Measurements from ENCODE around the gene PLA2G2F. TPM values are rescaled to one million over a fixed set of nuclear protein-coding genes. Genes with fewer than 3 reads are reported as not detected.

Gene PLA2G2F
- total and polyA plus RNA-seq, 4 donors = 0.03 to 0.13 TPM; not detected in 2

DNA sequence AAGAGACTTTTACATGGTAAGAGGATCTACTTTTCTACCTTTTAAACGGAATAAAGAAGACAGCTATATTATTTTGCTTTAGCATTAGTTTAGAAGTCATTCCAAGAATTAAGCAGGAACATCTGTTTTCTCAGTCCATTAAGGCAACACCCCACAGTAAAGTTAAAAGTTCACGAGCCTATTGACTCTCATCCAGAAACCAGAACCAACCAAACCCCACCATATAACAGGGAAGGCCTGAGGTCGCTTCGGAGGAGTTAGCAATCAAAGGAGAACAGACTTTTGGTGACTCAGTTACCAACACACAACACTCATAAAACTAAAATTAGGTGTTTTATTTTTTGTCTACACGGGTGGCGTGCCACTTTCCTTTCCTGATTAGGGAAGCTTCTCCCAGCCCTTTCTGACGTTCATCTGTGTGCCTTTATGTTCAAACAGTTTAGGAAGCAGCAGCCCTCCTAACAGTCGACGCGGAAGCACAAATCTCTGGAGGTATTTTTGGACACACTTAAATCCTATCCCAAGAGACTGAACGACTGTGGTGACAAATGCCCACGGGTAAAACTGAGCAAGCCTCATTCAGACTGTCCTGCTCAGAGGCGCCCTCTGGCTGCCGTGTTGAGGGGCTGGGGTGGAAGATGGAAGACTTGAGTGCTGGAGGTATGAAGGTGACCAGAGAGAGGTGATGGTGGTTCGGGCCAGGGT, 55.8 kb downstream of the PLA2G2F start:
- H3K36me3 ChIP-seq (ENCODE audit: control insufficient read depth in 1 of 2, insufficient read depth in 2 of 2, low read length in 1 of 2) = no peaks in the 10 kb centered on the region
- intact Hi-C loops (cut with DNase I) = no loop called here
- 27 to 32% methylated on average over 15 of the region's 15 CpGs for WGBS, 2 donors
- DNase-seq (peak; percentile 77 to 85), ATAC-seq (ENCODE audit: low FRiP score) (no peak)
- H3K4me3 ChIP-seq (ENCODE audit: low read length in 2 of 2) = no peak overlapping the region
- H3K4me1 ChIP-seq (ENCODE audit: control insufficient read depth in 1 of 2, insufficient read depth in 2 of 2, low read length in 2 of 2) = no peaks in the 10 kb centered on the region
- H3K27me3 ChIP-seq (ENCODE audit: control insufficient read depth in 1 of 2, insufficient read depth in 2 of 2, low read length in 1 of 2) = no peaks in the 10 kb centered on the region
- no peak overlapping the region for H3K27ac ChIP-seq (ENCODE audit: low read depth in 1 of 2, low read length in 2 of 2)
- H3K9me3 ChIP-seq (ENCODE audit: control insufficient read depth, low read length) = no peaks in the 10 kb centered on the region

DNA sequence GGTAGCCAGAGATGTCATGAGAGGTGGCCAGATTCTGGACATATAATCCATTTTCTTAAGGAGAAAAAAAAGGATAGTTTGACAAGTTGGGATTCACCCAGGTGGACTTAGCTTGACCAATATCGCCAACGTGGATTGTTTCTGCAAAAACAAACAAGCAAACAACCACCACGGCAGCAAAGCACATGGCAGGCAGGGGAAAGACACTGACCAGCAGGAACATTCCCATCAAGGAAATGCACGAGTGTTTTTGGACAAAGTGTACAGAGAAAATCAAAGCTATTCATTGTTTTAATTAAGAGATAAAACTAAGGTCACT, 56.3 kb downstream of the PLA2G2F start:
- no peak for ATAC-seq (ENCODE audit: low FRiP score)
- no peaks in the 10 kb centered on the region for H3K4me1 ChIP-seq (ENCODE audit: control insufficient read depth in 1 of 2, insufficient read depth in 2 of 2, low read length in 2 of 2)
- intact Hi-C loops (cut with DNase I) = no loop called here

GRCh38 chr1:20197329-20197791, 58.2 kb downstream of the PLA2G2F start:
- ATAC-seq (ENCODE audit: low FRiP score) = no peak
- Histone ChIP-seq H3K9me3 (ENCODE audit: control insufficient read depth, low read length) (no peaks in the 10 kb centered on the region), H3K27ac (ENCODE audit: low read depth in 1 of 2, low read length in 2 of 2) (no peak overlapping the region), H3K4me1 (ENCODE audit: control insufficient read depth in 1 of 2, insufficient read depth in 2 of 2, low read length in 2 of 2) (no peaks in the 10 kb centered on the region), H3K27me3 (ENCODE audit: control insufficient read depth in 1 of 2, insufficient read depth in 2 of 2, low read length in 1 of 2) (no peaks in the 10 kb centered on the region), H3K4me3 (ENCODE audit: low read length in 2 of 2) (no peak overlapping the region), H3K36me3 (ENCODE audit: control insufficient read depth in 1 of 2, insufficient read depth in 2 of 2, low read length in 1 of 2) (no peaks in the 10 kb centered on the region)
- WGBS, 2 donors = 72 to 75% methylated on average over 6 of the region's 6 CpGs
- intact Hi-C loops (cut with DNase I) = no loop called here
- no peak for DNase-seq

More for the DNA sequence above, 56.3 kb downstream of the PLA2G2F start:
- Histone ChIP-seq H3K36me3 (ENCODE audit: control insufficient read depth in 1 of 2, insufficient read depth in 2 of 2, low read length in 1 of 2) (no peaks in the 10 kb centered on the region), H3K4me3 (ENCODE audit: low read length in 2 of 2) (no peak overlapping the region), H3K27me3 (ENCODE audit: control insufficient read depth in 1 of 2, insufficient read depth in 2 of 2, low read length in 1 of 2) (no peaks in the 10 kb centered on the region), H3K9me3 (ENCODE audit: control insufficient read depth, low read length) (no peaks in the 10 kb centered on the region), H3K27ac (ENCODE audit: low read depth in 1 of 2, low read length in 2 of 2) (no peak overlapping the region)
- 77 to 78% methylated on average over 4 of the region's 4 CpGs for WGBS, 2 donors
- no peak for DNase-seq

DNA sequence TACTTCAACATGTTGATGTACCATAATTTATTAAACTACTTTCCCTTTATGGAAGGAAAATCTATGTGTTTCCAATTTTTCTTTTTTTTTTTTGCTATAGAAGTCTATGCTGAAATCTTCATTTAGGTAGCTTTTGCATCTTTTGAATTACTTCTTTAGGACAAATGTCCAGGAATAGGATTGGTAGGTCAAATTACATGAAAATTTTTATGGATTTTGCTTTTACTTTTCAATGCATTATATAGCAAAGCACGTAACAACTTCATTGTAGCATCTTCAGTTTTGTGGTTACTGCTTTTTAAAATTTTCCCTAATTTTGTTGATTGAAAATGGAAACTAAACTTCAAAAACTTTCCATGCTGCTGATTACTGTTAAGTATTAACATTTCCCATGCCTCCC, 59.2 kb downstream of the PLA2G2F start:
- Histone ChIP-seq H3K4me3 (ENCODE audit: low read length in 2 of 2) (no peak overlapping the region), H3K4me1 (ENCODE audit: control insufficient read depth in 1 of 2, insufficient read depth in 2 of 2, low read length in 2 of 2) (no peaks in the 10 kb centered on the region), H3K9me3 (ENCODE audit: control insufficient read depth, low read length) (no peaks in the 10 kb centered on the region), H3K27ac (ENCODE audit: low read depth in 1 of 2, low read length in 2 of 2) (no peak overlapping the region), H3K36me3 (ENCODE audit: control insufficient read depth in 1 of 2, insufficient read depth in 2 of 2, low read length in 1 of 2) (no peaks in the 10 kb centered on the region), H3K27me3 (ENCODE audit: control insufficient read depth in 1 of 2, insufficient read depth in 2 of 2, low read length in 1 of 2) (no peaks in the 10 kb centered on the region)
- 49 to 90% methylated on average over 1 of the region's 1 CpG for WGBS, 2 donors
- ATAC-seq (ENCODE audit: low FRiP score) (no peak), DNase-seq (no peak)
- intact Hi-C loops (cut with DNase I) = no loop called here

- DNase-seq (no peak), ATAC-seq (ENCODE audit: low FRiP score) (no peak)
- no peak overlapping the region for H3K27ac ChIP-seq (ENCODE audit: low read depth in 1 of 2, low read length in 2 of 2)
- no peaks in the 10 kb centered on the region for H3K4me1 ChIP-seq (ENCODE audit: control insufficient read depth in 1 of 2, insufficient read depth in 2 of 2, low read length in 2 of 2)
- H3K36me3 ChIP-seq (ENCODE audit: control insufficient read depth in 1 of 2, insufficient read depth in 2 of 2, low read length in 1 of 2) = no peaks in the 10 kb centered on the region
- WGBS, 2 donors = 78 to 83% methylated on average over 7 of the region's 7 CpGs
- no peak overlapping the region for H3K4me3 ChIP-seq (ENCODE audit: low read length in 2 of 2)
- H3K27me3 ChIP-seq (ENCODE audit: control insufficient read depth in 1 of 2, insufficient read depth in 2 of 2, low read length in 1 of 2) = no peaks in the 10 kb centered on the region
- intact Hi-C loops (cut with DNase I) = no loop called here
- no peaks in the 10 kb centered on the region for H3K9me3 ChIP-seq (ENCODE audit: control insufficient read depth, low read length)
These were observed 59.8 kb downstream of the PLA2G2F start for GRCh38 chr1:20198918-20199317.

DNA sequence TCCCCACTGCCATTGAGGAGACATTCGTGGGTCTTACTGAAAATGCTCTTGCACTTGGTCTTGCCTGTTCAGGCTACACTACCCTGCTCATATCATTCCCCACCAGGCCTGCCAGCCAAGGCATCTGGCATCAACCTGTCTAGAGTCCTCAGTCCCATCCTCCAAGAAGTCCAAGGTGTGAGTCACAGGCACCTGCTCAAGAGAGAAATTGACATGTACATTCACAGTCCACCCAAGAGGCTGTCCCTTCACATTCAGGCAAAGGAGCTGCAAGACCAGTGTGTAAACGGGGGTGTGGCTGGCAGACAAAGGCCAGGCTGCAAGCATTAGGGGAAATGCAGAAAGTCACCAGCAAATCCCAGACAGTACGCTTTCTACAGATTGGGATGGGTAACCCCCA, 60.3 kb downstream of the PLA2G2F start:
- no peaks in the 10 kb centered on the region for H3K27me3 ChIP-seq (ENCODE audit: control insufficient read depth in 1 of 2, insufficient read depth in 2 of 2, low read length in 1 of 2)
- no peaks in the 10 kb centered on the region for H3K4me1 ChIP-seq (ENCODE audit: control insufficient read depth in 1 of 2, insufficient read depth in 2 of 2, low read length in 2 of 2)
- no peak for DNase-seq
- ATAC-seq (ENCODE audit: low FRiP score) = no peak
- intact Hi-C loops (cut with DNase I) = no loop called here
- H3K36me3 ChIP-seq (ENCODE audit: control insufficient read depth in 1 of 2, insufficient read depth in 2 of 2, low read length in 1 of 2) = no peaks in the 10 kb centered on the region
- no peak overlapping the region for H3K4me3 ChIP-seq (ENCODE audit: low read length in 2 of 2)
- no peaks in the 10 kb centered on the region for H3K9me3 ChIP-seq (ENCODE audit: control insufficient read depth, low read length)
- H3K27ac ChIP-seq (ENCODE audit: low read depth in 1 of 2, low read length in 2 of 2) = no peak overlapping the region
- WGBS, 2 donors = 42 to 58% methylated on average over 3 of the region's 3 CpGs

- Histone ChIP-seq H3K9me3 (ENCODE audit: control insufficient read depth, low read length) (no peaks in the 10 kb centered on the region), H3K27me3 (ENCODE audit: control insufficient read depth in 1 of 2, insufficient read depth in 2 of 2, low read length in 1 of 2) (no peaks in the 10 kb centered on the region), H3K36me3 (ENCODE audit: control insufficient read depth in 1 of 2, insufficient read depth in 2 of 2, low read length in 1 of 2) (no peaks in the 10 kb centered on the region), H3K27ac (ENCODE audit: low read depth in 1 of 2, low read length in 2 of 2) (no peak overlapping the region), H3K4me1 (ENCODE audit: control insufficient read depth in 1 of 2, insufficient read depth in 2 of 2, low read length in 2 of 2) (no peaks in the 10 kb centered on the region), H3K4me3 (ENCODE audit: low read length in 2 of 2) (no peak overlapping the region)
- no peak for ATAC-seq (ENCODE audit: low FRiP score)
- WGBS, 2 donors = 44 to 60% methylated on average over 2 of the region's 2 CpGs
- intact Hi-C loops (cut with DNase I) = no loop called here
- no peak for DNase-seq
These were observed 60.7 kb downstream of the PLA2G2F start for GRCh38 chr1:20199840-20200239.

Other genes starting within 250 kb of the PLA2G2F start
- gene PLA2G2E, start 215.7 kb upstream of the PLA2G2F start, total RNA-seq = not detected
- gene PLA2G2E, start 215.7 kb upstream of the PLA2G2F start, polyA plus RNA-seq = not detected
- 1,000 to 10,000 TPM in 1 of 2 donors, 100 to 1,000 TPM in 1; 901 to 2,513 TPM for gene PLA2G2A, start 159.7 kb upstream of the PLA2G2F start, total RNA-seq
- 10 to 100 TPM; 11.2 to 26.9 TPM for gene PLA2G2A, start 159.7 kb upstream of the PLA2G2F start, polyA plus RNA-seq
- gene PLA2G5, start 69.1 kb upstream of the PLA2G2F start, total RNA-seq = 1 to 10 TPM; 4.0 to 6.8 TPM
- gene PLA2G5, start 69.1 kb upstream of the PLA2G2F start, polyA plus RNA-seq = 10 to 100 TPM; 10.3 to 13.7 TPM
- under 1 TPM in 1 of 2 donors, not detected in 1; 0.33 TPM for gene PLA2G2D, start 19.8 kb upstream of the PLA2G2F start, total RNA-seq
- gene PLA2G2D, start 19.8 kb upstream of the PLA2G2F start, polyA plus RNA-seq = not detected
- under 1 TPM; 0.23 to 0.33 TPM for gene UBXN10, start 46.8 kb downstream of the PLA2G2F start, total RNA-seq
- gene UBXN10, start 46.8 kb downstream of the PLA2G2F start, polyA plus RNA-seq = under 1 TPM; 0.18 to 0.25 TPM
- gene PLA2G2C, start 47.2 kb downstream of the PLA2G2F start, total RNA-seq = under 1 TPM in 1 of 2 donors, not detected in 1; 0.81 TPM
- not detected for gene PLA2G2C, start 47.2 kb downstream of the PLA2G2F start, polyA plus RNA-seq
- gene VWA5B1, start 151.6 kb downstream of the PLA2G2F start, total RNA-seq = not detected
- not detected for gene VWA5B1, start 151.6 kb downstream of the PLA2G2F start, polyA plus RNA-seq